ENCODE data around the gene EIF4H. TPM values are rescaled to one million over a fixed set of nuclear protein-coding genes. Genes with fewer than 3 reads are reported as not detected.

EIF4H gene
- total RNA-seq, 1 experiment from 2014 or later: 384 TPM

DNA sequence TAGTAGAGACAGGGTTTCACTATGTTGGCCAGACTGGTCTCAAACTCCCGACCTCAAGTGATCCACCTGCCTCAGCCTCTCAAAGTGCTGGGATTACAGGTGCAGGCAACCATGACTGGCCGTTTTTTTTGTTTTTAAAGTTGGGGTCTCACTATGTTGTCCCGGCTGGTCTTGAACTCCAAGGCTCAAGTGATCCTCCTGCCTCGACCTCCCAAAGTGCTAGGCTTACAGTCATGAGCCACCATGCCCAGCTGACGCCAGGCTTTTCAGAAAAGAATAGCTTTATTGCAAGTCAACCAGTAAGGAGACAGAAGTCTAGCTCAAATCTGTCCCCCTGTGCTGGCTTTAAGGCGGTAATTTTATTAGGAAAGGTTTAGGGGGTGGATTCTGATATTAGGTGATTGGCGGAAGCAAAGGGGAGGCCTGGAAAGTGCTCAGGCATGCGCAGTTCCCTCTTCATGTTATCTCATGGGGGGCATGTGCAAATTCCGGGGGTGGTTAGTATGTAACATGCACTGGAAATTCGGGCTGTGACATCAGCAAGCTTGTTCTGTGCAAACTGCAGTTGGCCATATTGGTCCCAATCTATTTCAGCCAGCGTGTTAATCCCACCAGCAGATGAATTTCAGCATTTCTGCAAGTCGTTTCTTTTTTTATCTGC lies 47.8 kb upstream of the EIF4H start:
- Histone ChIP-seq H3K27ac (ENCODE audit: low read depth, low read length) (no peak overlapping the region), H3K9me2 (ENCODE audit: insufficient read depth) (no peaks in the 10 kb centered on the region), H3K27me3 (ENCODE audit: insufficient read depth, low read length) (no peaks in the 10 kb centered on the region), H3K9ac (ENCODE audit: low read length) (no peak overlapping the region), H3K4me3 (replicated peaks in 1 of 2; ENCODE audit: low read depth in 1 of 2, low read length in 2 of 2) (no peak overlapping the region), H2AFZ (ENCODE audit: low read depth, low read length, poor library complexity, severe bottlenecking) (no peak overlapping the region), H3K4me1 (ENCODE audit: control insufficient read depth in 1 of 2, insufficient read depth in 2 of 2, low read length in 2 of 2) (no peaks in the 10 kb centered on the region), H3K4me2 (ENCODE audit: low read length) (no peak overlapping the region), H3K36me3 (ENCODE audit: control insufficient read depth in 1 of 2, insufficient read depth in 2 of 2, low read length in 2 of 2) (no peaks in the 10 kb centered on the region; a peak in 1 of 4 replicates), H4K20me1 (ENCODE audit: insufficient read depth) (no peaks in the 10 kb centered on the region), H3K9me3 (ENCODE audit: control insufficient read depth in 1 of 2, insufficient read depth in 1 of 2, low read depth in 1 of 2, low read length in 2 of 2) (no peaks in the 10 kb centered on the region), H3K79me2 (ENCODE audit: insufficient read depth, low read length) (no peaks in the 10 kb centered on the region)
- TF ChIP-seq SP1 (IDR thresholded peaks at IDR 0.05; ENCODE audit: low read depth): no peak
- no peak for TF ChIP-seq YY1 (IDR thresholded peaks at IDR 0.05; ENCODE audit: extremely low read depth, insufficient replicate concordance, low read depth, low read length)
- TF ChIP-seq, protein P1, sequence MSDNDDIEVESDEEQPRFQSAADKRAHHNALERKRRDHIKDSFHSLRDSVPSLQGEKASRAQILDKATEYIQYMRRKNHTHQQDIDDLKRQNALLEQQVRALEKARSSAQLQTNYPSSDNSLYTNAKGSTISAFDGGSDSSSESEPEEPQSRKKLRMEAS (IDR thresholded peaks at IDR 0.05): no peak
- no peak for TF ChIP-seq POLR2A (IDR thresholded peaks at IDR 0.05; ENCODE audit: borderline replicate concordance, extremely low read depth, insufficient read depth, insufficient read length)
- TF ChIP-seq CEBPB (IDR thresholded peaks at IDR 0.05; ENCODE audit: low read depth): no peak
- TF ChIP-seq EGR1 (IDR thresholded peaks at IDR 0.05; ENCODE audit: low read depth): no peak
- TF ChIP-seq FOSL1 (IDR thresholded peaks at IDR 0.05; ENCODE audit: low read depth): no peak
- TF ChIP-seq JUND (IDR thresholded peaks at IDR 0.05): no peak
- TF ChIP-seq, protein P2, sequence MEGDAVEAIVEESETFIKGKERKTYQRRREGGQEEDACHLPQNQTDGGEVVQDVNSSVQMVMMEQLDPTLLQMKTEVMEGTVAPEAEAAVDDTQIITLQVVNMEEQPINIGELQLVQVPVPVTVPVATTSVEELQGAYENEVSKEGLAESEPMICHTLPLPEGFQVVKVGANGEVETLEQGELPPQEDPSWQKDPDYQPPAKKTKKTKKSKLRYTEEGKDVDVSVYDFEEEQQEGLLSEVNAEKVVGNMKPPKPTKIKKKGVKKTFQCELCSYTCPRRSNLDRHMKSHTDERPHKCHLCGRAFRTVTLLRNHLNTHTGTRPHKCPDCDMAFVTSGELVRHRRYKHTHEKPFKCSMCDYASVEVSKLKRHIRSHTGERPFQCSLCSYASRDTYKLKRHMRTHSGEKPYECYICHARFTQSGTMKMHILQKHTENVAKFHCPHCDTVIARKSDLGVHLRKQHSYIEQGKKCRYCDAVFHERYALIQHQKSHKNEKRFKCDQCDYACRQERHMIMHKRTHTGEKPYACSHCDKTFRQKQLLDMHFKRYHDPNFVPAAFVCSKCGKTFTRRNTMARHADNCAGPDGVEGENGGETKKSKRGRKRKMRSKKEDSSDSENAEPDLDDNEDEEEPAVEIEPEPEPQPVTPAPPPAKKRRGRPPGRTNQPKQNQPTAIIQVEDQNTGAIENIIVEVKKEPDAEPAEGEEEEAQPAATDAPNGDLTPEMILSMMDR (IDR thresholded peaks at IDR 0.05 in 2 of 3, conservative IDR thresholded peaks at IDR 0.05 in 1 of 3; ENCODE audit: borderline replicate concordance in 1 of 3, insufficient read depth in 1 of 3, low read depth in 2 of 3, low read length in 2 of 3): no peak
- no peak for TF ChIP-seq CBX3 (IDR thresholded peaks at IDR 0.05; ENCODE audit: low read depth)
- no peak for TF ChIP-seq RAD21 (IDR thresholded peaks at IDR 0.05; ENCODE audit: low read depth)
- no peak for TF ChIP-seq EZH2 (IDR thresholded peaks at IDR 0.05)
- TF ChIP-seq SIN3A (IDR thresholded peaks at IDR 0.05; ENCODE audit: low read depth): no peak
- no peak for TF ChIP-seq EZH2phosphoT487 (IDR thresholded peaks at IDR 0.05; ENCODE audit: borderline replicate concordance)
- no peak for TF ChIP-seq TCF7L2 (IDR thresholded peaks at IDR 0.05; ENCODE audit: borderline replicate concordance, extremely low read depth, insufficient read depth, insufficient read length)
- no peak for TF ChIP-seq POLR2AphosphoS5 (IDR thresholded peaks at IDR 0.05; ENCODE audit: low read depth, low read length)
- TF ChIP-seq ZNF274 (IDR thresholded peaks at IDR 0.05; ENCODE audit: low read depth, low read length): no peak
- ChIA-PET POLR2A (no interaction called here), RAD21 (ENCODE audit: low non-redundant PET in 1 of 2, low total read pairs in 2 of 2, uncharacterized antibody in 2 of 2, unreplicated experiment in 2 of 2) (no interaction called here), CTCF (no interaction called here)
- DNase-seq (ENCODE audit: low read depth, low spot score): no peak
- intact Hi-C loops (cut with micrococcal nuclease): no loop called here
- ATAC-seq: no peak
- no TSS peak for BruUV-seq (replicated peaks)

Data from HCT116 (cell line).